GM21619 (cell line): ENCODE results near the gene HDHD5.

Experiments
- ATAC-seq: cut with Tn5 transposase; IDR thresholded peaks from one replicate; pipeline ENCODE4 v1.9.1; 2021; ENCODE audit not compliant: unreplicated experiment

The HDHD5 gene

GRCh38 chr22:17120711-17121232, 38.3 kb downstream of the HDHD5 start:
- ATAC-seq, result no peak

- no peak for ATAC-seq
Observed at GRCh38 chr22:17120281-17120680, 38.8 kb downstream of the HDHD5 start.

- ATAC-seq, result no peak
Observed at GRCh38 chr22:17119481-17120202, 39.4 kb downstream of the HDHD5 start.

- ATAC-seq, result no peak
Observed at GRCh38 chr22:17118342-17118741, 40.7 kb downstream of the HDHD5 start.

GRCh38 chr22:17117890-17118289, 41.2 kb downstream of the HDHD5 start:
- ATAC-seq, result no peak

- no peak for ATAC-seq
Observed at GRCh38 chr22:17117400-17117799, 41.7 kb downstream of the HDHD5 start.

GRCh38 chr22:17116572-17117330, 42.3 kb downstream of the HDHD5 start:
- no peak for ATAC-seq

GRCh38 chr22:17115945-17116565, 43.0 kb downstream of the HDHD5 start:
- ATAC-seq, result no peak

- ATAC-seq, result no peak
Observed at GRCh38 chr22:17115236-17115635, 43.8 kb downstream of the HDHD5 start.

- ATAC-seq, result no peak
Observed at GRCh38 chr22:17114898-17115235, 44.2 kb downstream of the HDHD5 start.

- ATAC-seq, result no peak
Observed at GRCh38 chr22:17114173-17114897, 44.7 kb downstream of the HDHD5 start.

GRCh38 chr22:17113600-17113999, 45.5 kb downstream of the HDHD5 start:
- no peak for ATAC-seq

GRCh38 chr22:17112491-17113042, 46.5 kb downstream of the HDHD5 start:
- ATAC-seq, result no peak

- no peak for ATAC-seq
Observed at GRCh38 chr22:17110791-17111550, 48.1 kb downstream of the HDHD5 start.

GRCh38 chr22:17109976-17110375, 49.1 kb downstream of the HDHD5 start:
- ATAC-seq, result no peak

GRCh38 chr22:17109113-17109865, 49.8 kb downstream of the HDHD5 start:
- no peak for ATAC-seq

GRCh38 chr22:17108256-17109112, 50.6 kb downstream of the HDHD5 start:
- no peak for ATAC-seq

- no peak for ATAC-seq
Observed at GRCh38 chr22:17107547-17107810, 51.6 kb downstream of the HDHD5 start.
